Activated CD4-positive, alpha-beta T cell treated with anti-CD3 and anti-CD28 coated beads, Interleukin-2, amount 50 U/mL, for 16 hours (primary cell): Measurements from ENCODE around the gene PCNX2.

ENCODE experiments used
- DNase-seq: peaks from one replicate; pipeline ENCODE4 v3.0.0-alpha.2; 2020

The PCNX2 gene

DNA sequence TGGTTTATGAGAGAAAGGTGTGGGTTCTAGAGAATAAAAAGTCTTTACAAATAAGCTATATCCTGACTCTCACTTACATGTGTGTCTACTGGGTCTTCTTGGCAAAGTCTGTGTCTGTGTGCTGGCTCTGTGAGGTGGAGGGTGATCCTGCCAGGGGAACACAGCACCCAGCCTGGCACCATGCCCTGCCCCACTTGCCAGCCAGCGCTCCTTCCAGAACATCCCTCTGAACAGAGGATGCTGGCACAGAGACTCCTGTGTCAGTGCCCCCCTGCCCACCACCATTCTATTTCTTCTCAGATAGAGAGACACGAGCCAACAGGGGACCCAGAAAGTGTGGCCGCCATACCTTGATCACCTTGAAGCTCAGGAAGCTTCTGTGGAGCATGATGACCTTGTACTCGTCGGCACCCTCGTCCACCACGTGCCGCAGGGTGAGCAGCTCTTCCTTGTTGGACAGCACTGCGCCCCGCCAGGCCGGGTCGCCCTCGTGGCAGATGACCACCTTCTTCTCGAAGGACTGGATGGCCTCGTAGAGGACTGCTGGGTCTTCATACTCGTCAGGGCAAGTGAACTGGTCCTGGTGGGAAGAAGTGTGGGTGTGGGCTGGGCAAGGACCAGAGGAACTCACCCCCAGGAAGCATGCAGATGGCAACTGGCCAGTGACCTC, 295.4 kb downstream of the PCNX2 start:
- no peak for DNase-seq

DNA sequence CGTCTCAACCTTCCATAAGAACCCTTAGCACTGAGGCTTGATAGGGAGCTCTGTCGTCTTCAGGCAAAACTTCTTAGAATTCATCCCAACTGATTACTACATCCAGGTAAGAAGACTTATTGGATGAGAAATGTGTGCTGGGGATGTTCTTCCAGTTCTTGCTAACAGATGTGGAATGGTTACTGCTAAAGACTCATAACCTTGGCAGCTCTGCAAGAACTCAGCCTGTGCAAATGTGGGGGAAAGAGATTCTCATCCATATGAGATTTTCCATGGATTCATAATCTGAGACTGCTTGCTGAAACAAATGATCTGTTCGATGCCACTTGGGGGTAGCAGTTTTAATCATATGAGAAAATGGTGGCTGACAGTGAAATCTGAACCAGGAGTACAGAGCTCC, 296.9 kb downstream of the PCNX2 start:
- DNase-seq, result no peak

DNA sequence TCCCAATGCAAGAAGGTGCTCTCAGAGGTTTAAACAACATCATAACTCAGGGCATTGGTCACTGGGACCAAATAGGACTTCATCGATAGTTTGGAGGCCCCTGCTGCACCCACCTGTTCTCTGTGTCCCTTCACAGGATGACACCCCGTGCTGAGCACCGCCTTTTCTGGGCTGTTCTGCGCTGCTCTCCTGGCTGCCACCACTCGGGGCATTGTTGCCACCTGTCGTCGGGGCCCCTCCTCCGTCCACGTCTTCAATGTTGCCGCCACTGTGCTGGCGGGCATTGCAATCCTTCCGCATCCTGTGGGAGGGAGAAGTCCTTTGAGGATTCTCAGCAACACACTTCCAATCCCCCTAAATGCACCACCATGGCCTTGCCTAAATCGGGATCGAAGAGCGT, 297.4 kb downstream of the PCNX2 start:
- no peak for DNase-seq

DNA sequence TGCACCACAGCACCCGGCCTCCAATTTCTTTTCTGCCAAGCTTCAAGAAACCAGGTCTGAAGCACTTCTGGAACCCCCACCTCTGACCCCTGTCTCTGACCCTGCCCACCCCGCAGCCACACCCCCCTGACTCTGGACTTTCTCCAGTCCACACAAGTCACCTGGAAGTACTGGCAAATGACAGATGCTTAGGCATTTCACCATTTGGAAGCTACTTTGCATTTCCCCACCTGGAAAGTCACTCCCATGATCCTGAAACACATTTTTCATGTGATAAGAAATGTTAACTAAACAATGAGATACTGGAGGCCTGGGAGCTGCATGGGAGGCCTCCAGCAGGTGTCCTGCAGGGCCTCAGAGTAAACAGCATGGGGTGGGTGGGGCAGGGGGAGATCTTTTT, 299.4 kb downstream of the PCNX2 start:
- DNase-seq, result no peak

DNA sequence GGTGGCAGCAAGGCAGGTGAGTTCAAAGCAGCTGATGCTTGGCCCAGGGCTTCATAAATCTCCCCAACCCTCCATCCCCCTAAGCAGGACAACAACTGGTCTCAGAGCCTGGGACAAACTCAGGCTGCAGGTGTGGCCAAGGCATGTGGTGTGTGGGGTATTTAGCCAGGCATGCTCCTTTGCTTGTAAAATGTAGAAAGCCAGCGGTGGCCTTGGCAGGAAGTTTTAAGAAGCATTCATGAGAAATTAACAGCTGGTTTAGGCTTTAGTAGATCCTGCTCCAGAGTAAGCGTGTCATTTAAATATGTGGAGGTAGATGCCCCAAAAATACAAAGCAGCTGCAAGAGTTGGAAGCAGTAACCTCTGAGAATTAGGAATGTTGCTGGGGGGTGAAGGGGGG, 300.3 kb downstream of the PCNX2 start:
- no peak for DNase-seq

DNA sequence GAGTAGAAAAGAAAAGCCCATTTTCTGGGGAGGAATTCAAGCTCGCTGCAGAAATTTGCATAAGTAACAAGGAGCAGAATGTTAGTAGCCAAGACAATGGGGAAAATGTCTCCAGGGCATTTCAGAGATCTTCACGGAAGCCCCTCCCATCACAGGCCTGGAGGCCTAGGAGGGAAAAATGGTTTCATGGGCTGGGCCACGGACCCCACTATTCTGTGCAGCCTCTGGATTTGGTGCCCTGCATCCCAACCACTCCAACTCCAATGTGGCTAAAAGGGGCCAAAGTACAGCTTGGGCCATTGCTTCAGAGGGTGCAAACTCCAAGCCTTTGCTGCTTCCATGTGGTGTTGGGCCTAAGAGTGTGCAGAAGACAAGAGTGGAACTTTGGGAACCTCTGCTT, 302.0 kb downstream of the PCNX2 start:
- no peak for DNase-seq

DNA sequence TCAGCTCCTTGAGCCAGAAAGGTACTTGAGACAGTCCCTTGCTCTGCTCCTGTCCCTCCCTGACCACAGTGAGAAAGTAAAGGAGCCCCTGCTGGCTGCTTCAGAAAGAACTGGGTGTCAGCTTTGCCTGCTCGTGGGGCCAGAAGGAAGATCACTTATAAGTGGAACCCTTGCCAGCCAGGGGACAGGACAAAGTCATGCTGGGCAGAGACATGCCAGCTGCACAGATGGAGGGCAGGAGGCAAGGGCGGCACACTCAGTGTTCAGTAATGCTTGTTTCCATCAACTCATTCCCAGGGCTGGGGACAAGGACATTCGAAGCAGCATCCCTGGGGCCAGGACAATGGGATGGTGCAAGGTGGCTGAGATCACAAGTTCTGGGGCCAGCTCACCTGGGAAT, 303.3 kb downstream of the PCNX2 start:
- DNase-seq, result no peak

DNA sequence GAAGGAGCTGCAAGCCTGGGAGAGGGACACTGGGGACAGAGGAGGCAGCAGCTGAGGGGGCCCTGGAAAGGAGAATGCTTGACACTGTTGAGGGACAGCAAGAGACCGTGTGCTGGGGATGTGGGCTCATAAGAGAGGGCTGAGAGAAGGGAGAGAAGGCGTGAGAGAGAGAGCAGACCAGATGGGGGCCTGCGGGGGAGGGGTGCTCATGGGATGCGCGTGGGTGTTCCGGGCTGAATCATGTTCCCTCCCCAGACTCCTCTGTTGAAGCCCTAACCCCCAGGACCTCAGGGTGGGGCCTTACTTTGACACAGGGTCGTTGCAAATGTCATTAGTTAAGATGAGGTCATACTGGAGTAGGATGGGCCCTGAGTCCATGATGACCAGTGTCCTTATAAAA, 304.3 kb downstream of the PCNX2 start:
- no peak for DNase-seq

DNA sequence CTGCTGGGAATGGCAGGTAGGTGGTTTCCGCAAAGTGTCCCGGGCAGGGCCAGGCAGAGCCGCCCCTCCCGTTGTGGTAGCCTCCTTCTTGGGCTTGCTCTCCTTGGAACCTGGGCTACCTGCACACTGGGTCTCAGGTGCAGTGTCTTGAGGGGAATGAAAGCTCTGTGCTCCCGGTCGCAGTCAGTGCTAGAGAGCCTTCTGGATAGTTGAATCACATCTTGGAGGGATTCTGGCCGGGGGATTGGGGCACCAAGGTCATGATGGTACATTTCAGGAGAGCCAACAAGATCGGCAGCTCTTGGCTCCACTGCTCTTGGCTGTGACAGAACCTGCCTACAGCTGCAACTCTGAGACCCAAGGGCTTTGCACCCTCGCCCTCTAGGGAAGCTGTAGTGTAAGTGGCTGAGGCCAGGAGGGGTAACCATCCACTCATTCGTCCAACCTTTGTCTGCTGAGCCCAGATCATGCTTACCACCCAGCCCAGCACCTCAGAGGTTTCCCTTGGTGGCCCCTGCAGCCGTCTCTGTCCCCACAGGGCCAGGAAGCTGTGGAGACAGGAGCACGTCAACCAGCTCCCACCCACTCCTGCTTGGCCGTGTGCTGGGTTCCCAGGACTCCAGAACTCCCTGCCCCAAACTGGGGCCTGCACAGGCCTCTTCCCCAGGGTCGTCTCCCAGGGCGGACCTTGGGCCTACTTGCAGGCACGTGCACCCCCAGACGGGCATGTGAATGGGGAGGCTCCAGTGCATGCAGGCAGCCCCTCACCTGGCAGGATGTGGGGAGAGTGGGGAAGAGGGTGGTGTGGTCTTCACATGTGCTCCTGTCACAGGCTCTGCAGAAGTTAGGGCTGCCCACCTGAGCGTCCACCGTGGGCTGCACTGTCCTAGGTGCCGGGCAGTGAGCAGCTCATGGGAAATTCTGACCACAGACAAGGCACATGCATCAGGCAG, 305.1 kb downstream of the PCNX2 start:
- no peak for DNase-seq

DNA sequence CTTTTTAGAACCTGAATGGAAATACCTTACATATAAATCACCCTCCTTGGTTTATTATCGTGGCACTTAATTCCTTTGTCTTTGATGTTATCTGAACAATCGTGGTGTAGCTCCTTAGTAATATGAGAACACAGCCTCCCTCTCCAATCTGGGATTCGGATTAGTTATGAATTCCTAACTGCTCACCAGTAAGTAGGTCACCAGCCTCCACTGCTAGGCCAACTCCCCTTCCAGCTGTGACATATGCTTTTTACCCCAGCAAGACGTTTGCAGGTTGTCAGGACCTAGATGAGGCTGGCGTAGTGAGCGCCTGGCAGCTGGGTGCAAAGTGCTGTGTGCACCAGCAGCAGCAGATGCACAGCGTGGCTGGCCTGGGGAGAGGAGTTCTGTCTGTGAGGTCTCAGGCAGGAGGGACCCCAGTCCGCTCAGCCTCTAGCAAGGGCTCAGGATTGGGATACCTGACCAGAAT, 306.9 kb downstream of the PCNX2 start:
- DNase-seq, result no peak

DNA sequence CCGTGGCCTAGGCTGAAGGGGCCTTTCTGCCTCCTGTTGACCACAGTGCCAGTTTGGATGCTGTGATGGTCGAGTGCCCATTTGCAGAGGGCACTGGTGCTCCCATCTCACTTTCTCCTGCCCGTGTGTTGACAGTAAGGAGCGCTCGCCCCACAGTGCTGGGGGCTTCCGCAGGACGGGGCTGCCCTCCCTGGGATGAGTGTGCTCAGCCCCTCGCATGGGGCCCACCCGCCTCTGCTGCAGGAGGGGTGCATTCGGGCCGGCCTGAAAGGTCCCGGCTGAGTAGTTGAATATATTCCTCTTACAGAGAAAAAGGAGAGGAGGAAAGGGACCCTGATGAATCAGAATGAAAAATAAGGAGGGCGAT, 307.8 kb downstream of the PCNX2 start:
- DNase-seq, result no peak

DNA sequence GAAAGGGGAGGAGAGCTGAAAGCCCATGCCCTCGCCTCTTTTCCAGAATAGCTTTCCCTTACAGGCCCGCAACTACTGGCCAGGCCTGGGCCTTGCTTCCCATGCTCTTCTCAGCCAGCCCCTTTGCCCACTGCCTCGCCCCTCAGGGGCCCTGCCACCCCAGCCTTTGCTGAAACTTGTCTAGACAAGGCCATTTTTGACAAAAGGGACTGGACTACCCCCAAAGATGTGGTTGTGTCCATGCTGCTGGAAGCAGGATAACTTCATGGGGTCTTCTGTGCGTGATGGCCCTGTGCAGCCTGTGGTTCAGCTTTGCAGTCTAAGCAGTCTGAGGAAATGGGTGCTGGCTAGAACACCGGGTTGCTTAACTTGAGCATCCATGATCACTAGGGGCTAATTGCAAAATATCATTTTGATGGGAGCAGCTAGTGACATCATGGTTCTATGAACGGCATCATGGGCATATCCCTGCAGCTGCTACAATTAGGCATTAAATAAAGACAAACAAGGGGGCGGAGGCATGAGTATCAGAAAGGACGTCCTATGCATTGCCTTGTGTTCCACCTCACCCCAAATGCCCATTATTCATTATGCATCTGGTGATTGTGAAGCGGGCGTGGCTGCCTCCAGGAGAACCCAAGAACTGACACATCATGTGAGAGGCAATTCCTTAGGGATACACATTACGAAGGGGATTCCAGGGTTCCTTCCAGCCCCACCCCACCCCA, 308.3 kb downstream of the PCNX2 start:
- no peak for DNase-seq

DNA sequence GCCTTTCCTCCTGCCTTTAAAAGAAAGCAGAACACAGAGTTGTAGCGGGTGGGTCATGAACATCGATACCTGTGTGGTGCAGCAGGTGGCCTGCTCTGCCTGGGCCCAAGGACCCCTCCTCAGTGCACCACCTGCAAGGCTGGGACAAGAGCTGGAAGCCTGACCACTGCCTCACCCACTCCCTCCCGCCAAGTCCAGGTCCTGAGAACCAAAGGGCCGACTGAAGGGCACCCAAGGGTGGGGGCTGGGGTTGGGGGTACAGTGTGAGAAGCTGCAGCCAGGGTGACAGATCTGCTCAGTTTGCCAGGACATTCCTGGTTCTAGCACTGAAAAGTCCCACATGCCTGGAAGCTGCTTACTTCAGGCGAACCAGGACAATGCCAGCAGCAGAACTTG, 309.0 kb downstream of the PCNX2 start:
- no peak for DNase-seq

DNA sequence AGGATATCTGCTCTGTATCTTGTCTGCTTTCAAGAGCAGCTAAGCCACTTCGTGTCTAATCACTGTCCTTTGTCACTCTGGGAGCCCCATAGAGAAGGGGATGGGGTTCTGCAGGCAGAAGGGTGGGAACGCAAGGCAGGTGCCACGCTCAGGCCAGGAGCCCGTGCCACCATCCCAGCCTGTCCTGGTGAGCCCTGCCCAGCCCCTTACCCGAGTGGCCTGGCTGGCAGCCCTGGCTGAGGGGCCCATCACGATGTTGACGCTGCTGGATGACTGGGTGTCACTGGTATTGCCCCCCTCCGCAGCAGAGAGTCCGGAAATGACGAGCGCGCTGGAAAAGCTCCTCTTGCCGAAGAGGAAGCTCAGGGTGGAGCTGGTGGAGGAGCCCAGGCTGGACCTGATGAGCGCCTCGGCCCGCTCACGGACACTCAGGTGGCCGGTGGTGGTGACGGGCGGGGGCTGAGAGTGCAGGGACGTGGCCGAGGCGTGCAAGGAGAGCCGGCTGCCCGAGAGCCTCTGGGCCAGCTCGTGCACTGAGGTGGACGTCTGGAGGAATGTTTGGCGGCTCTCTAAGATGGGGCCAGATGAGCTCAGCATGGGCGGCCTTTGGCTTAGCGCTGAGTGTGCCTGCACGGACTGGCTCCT, 309.5 kb downstream of the PCNX2 start:
- DNase-seq, result no peak

DNA sequence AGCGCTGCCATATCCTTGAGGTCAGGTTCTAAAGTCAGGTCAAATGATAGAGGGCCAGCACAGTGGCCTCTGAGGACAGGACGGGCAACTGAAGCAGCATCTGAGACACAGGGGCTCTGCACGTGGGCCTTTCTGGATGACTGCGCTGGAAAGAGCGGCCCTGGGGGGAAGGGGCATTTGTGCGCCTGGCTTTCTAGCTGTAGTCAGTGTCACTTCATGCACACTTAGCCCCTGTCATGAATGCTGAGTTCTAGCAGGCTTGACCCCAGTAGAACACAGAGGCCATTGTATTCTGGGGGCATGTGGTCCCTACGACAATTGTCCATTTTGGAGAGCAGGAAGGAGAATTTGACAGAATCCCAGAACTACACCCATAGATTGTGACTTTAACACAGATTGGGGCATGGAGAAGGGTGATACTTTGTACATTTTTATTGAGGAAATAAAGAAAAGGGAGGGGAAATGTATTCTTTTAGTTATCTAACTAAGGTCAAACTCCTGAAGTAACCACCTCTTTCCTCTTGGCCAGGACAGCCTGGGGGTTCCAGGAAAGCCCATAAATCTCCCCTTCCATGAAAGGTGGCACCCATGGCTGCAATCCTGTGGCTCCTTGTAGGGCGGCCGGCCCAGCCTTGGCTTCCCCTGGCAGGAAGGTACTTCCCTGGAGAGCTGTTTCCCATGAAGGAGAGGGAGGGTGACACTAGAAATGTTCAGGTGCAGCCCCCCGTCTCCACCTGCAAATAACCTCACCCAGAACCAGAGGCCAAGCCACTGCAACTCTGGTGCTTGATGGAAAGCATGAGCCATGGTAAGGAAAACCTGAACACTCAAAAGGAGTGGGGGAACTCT, 310.7 kb downstream of the PCNX2 start:
- no peak for DNase-seq

DNA sequence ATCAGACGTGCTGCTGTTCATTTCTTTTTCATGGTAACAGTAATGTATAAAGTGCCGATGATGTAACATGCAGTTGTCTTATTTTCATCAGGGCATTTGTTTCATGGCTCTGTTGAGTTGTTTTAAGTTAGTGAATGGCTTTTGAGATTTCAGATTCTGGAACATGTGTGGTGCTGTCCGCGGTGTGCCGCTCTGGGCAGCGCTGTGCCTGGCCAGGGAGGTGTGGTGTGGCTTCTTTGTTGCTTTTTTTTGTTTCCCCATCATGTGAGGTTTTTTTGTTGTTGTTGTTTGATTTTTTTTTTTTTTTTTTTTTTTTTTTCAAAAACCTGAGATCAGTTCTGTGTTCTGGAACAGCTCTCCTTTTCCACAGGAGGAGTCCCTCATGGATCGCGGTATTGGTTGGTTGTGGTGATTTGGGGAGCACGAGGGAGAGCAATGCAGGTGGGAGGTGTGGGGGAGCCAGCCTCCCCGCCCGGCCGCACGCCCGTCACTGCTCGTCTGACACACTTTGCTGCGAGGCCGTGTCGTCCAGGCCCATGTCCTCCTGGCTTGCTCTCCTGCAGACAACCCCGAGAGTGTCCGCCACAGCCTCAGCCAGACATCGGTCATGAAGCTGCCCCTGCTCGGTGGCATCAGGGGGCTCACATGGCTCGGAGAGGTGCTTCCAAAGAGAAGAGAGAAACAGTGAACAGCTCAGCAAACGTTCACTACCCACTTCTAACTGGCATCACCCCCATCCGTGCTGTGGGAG, 311.5 kb downstream of the PCNX2 start:
- DNase-seq, result no peak

DNA sequence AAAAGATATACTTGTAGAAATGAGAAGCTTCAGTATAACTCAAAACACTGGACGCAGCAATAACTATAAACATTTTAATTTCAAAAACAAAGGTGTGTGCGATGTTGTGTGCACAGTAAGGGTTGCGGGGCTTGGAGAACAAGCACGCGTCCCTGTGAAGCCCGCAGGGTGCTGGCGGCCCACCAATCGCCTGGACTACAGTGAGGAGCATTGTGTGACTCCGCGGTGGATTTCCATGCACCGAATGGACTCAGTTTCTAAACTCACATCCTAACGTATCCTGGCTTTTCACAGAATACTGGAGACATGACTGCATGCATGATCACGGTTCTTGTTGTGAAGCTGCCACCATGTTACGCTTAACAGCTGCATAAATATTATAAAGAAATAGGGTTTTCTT, 312.1 kb downstream of the PCNX2 start:
- DNase-seq, result no peak

DNA sequence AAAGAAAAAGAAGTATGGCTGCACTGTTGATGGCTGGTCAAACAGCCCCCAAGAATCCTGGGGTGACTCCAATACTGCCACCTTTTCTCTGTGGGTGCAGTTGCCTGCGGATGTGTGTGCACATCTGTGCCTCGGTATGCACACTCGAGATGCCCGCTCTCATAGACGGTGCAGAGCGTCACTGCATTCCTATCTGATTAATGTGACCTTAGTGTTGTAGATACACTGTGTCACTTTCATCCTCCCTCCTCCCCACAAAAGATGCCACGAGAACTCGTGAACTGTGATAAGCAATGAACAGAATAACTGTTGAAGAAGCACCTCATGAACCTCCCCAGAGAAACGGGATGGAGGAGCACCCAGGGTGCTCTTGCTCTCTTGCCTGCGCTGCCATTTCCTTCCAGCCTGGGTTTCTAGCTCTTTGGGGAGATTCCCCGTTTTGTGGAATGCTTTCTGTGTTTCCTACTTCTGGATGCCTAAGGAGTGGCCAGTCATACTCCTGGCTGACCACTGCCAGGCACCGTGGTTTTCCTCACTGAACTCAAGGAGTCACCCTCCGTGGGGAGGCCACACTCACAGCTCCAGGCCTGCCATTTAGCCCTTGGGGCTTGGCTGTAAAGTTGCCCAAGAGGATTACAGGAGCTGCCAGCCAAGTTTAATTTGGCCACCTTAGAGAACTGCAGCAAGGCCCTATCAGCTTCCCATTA, 313.1 kb downstream of the PCNX2 start:
- no peak for DNase-seq

DNA sequence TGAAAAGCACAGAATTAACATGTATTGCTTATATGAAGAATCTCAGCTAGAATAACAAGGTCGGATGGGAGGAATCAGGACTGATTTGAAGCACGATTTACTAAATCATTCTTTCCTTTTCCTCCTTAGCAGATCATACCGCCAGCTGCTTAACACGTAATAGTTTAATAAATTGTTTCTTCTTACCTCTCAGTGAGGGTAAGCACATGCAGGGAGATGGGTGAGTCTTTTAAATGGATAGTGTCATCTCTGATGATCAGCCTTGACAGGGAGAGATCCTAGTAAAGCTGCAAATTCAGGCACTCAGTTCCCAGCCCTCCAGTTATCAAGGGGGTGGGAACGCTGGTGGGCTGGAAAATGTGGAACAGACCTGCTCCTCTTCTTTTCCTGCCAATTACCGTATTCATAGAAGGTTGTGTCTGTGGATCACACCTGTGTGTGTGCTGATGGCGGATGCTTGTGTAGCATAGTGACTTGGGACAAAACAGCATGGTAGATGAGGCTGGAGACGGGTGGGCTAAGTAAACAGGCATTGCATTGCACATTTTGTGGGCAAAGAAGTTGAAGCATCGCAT, 314.5 kb downstream of the PCNX2 start:
- DNase-seq, result no peak

DNA sequence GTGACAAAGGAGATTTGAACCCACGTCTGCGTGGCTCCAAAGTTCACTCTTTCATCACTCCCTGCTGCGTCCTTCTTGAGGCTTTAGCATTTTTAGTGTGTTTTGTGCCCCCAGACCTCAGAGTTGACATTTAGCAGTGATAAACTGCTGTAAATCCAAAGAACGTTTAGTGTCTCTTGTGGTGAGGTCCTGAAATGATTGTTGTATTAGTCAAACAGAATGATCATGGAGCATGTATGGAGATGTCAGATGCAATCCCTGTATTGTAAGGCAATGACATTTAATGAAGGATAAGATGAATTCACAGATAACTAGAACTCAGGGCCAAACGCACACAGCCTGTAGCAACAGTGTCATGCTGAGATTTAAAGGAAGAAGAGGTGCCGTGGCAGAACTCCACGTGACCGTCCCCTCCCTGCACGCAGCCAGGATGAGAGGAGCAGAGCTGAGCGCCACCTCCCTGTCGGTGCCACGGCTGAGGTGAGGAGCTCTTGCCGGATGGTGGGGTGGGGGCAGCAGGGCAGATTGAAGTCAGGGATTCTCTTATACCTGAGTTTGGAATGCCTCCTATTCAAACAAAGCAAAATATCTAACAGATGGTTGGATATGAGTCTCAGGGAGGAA, 315.1 kb downstream of the PCNX2 start:
- no peak for DNase-seq
